GM19324 (cell line): ENCODE results near the gene NFIC.
"Not testable (repeated sequence)": the region's sequence is repeated elsewhere in the genome, so short reads cannot be mapped to it uniquely, and the experiment has no call there.

Experiments used
- ATAC-seq: cut with Tn5 transposase; IDR thresholded peaks from one replicate; pipeline ENCODE4 v1.9.1; 2021; ENCODE audit warnings: mild to moderate bottlenecking, moderate library complexity; ENCODE audit not compliant: unreplicated experiment, low FRiP score

NFIC gene

GRCh38 chr19:3444695-3445234 is 78.4 kb downstream of the NFIC start:
- no peak for ATAC-seq

GRCh38 chr19:3446657-3447056 is 80.3 kb downstream of the NFIC start:
- ATAC-seq = not testable (repeated sequence)

GRCh38 chr19:3448616-3449334 is 82.4 kb downstream of the NFIC start:
- no peak for ATAC-seq

- no peak for ATAC-seq
These were observed 84.5 kb downstream of the NFIC start for GRCh38 chr19:3450796-3451411.

GRCh38 chr19:3451451-3451866 is 85.1 kb downstream of the NFIC start:
- ATAC-seq = no peak

GRCh38 chr19:3452171-3452941 is 86.0 kb downstream of the NFIC start:
- no peak for ATAC-seq

GRCh38 chr19:3452942-3453214 is 86.5 kb downstream of the NFIC start:
- ATAC-seq = not testable (repeated sequence)

- no peak for ATAC-seq
These were observed 87.5 kb downstream of the NFIC start for GRCh38 chr19:3453840-3454239.

GRCh38 chr19:3454656-3455392 is 88.4 kb downstream of the NFIC start:
- no peak for ATAC-seq

- ATAC-seq = no peak
These were observed 89.1 kb downstream of the NFIC start for GRCh38 chr19:3455393-3455955.

GRCh38 chr19:3455960-3456601 is 89.7 kb downstream of the NFIC start:
- ATAC-seq = no peak

GRCh38 chr19:3456925-3457527 is 90.6 kb downstream of the NFIC start:
- ATAC-seq = no peak

- no peak for ATAC-seq
These were observed 91.3 kb downstream of the NFIC start for GRCh38 chr19:3457528-3458228.

GRCh38 chr19:3458229-3459088 is 92.1 kb downstream of the NFIC start:
- ATAC-seq = no peak

- ATAC-seq = no peak
These were observed 92.9 kb downstream of the NFIC start for GRCh38 chr19:3459089-3459881.

- ATAC-seq = no peak
These were observed 93.7 kb downstream of the NFIC start for GRCh38 chr19:3459965-3460582.
